Stimulated activated effector memory CD8-positive, alpha-beta T cell treated with anti-CD3 and anti-CD28 coated beads, Interleukin-12 subunit alpha, Interleukin-12 subunit beta, amount 100 ng/mL, for 72 hours (primary cell): ENCODE measurements around the gene GAK.
A peak's percentile ranks its signal among the peaks of the same experiment; 100 is the strongest.
"Not testable (repeated sequence)": the region's sequence is repeated elsewhere in the genome, so short reads cannot be mapped to it uniquely, and the experiment has no call there.

Experiments
- ATAC-seq: fragments of 150-1000 bp; cut with Tn5 transposase; 2 replicates; pipeline ENCODE4 v1.10.0; 2021
- DNase-seq, 2 donors: peaks; one replicate each; pipeline ENCODE4 v3.0.0; 2021 to 2022; ENCODE audit warnings: low spot score in 2 of 2
- H3K27ac Mint-ChIP-seq: one replicate; pipeline ENCODE4 v1.8.0; 2022; ENCODE audit warnings: mild to moderate bottlenecking, mixed read lengths
- H3K36me3 Mint-ChIP-seq: one replicate; pipeline ENCODE4 v1.8.0; 2022; ENCODE audit warnings: mild to moderate bottlenecking, mixed read lengths
- H3K4me1 Mint-ChIP-seq: one replicate; pipeline ENCODE4 v1.8.0; 2022; ENCODE audit warnings: mixed read lengths
- H3K4me3 Mint-ChIP-seq: one replicate; pipeline ENCODE4 v1.8.0; 2022; ENCODE audit warnings: mild to moderate bottlenecking, mixed read lengths
- H3K9me3 Mint-ChIP-seq: one replicate; pipeline ENCODE4 v1.8.0; 2022; ENCODE audit warnings: mixed read lengths

Gene GAK

GRCh38 chr4:931960-932712 lies at the start of gene GAK, which contains the start of gene TMEM175:
GAK (minus strand) TSS chr4:932316; CDS start chr4:932187, 129 bp downstream.
TMEM175 (plus strand) TSS chr4:932460; CDS start chr4:947740, 15,280 bp downstream.
- no peaks in the 10 kb centered on the region for H3K9me3 Mint-ChIP-seq
- H3K4me1 Mint-ChIP-seq = peaks cover 54% of the 10 kb centered on the region
- peak; percentile 97 for ATAC-seq
- peak within 1 kb of the TSS; percentile 96 for H3K27ac Mint-ChIP-seq
- peak within 1 kb of the TSS; percentile 94 for H3K4me3 Mint-ChIP-seq
- H3K36me3 Mint-ChIP-seq = peaks cover 36% of the 10 kb centered on the region
- peak; percentile 98 to 99 for DNase-seq

DNA sequence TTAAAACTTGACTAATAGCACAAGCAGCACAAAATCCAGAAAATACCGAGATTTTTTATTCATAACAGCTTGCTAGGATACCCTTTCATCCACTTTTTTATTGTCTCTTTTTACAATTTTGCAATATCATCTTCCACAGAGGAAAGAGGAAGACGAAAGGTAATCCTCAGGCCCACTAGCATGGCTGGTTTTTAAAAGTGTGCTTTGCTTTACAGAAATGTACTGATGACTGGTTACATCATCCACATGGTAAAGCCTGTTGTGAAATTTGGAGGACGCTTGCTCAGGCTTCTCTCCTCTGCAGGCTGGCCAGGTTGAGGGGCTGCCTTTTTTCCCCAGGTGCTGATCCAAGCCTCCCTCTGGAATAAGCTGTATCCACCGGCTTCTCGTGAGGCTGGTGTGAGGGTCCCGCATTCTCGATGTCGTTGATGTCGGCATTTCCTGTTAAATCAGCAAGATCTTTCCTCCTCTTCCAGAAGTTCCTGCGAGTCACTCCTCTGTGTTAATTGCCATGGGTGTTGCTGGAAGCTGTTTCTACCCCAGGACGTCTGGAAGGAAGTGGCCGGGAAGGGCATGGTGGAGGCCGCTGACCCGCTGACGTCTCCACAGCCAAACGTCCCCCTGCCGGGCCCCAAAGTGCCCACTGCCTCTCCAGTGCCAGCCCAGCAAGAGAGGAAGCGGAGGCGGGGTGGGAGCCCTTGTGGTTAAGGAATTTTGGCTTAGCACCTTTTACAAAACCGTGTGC lies 47.0 kb upstream of the GAK start:
- no peak for ATAC-seq
- Mint-ChIP-seq H3K36me3 (no peaks in the 10 kb centered on the region), H3K4me3 (no peak overlapping the region)

DNA sequence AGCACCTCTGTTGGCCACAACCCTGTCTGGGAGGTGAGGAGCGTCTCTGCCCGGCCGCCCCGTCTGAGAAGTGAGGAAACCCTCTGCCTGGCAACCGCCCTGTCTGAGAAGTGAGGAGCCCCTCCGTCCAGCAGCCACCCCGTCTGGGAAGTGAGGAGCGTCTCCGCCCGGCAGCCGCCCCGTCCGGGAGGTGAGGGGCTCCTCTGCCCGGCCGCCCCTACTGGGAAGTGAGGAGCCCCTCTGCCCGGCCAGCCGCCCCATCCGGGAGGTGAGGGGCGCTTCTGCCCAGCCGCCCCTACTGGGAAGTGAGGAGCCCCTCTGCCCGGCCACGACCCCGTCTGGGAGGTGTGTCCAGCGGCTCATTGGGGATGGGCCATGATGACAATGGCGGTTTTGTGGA lies 43.9 kb upstream of the GAK start:
- not testable (repeated sequence) for H3K36me3 Mint-ChIP-seq, H3K4me1 Mint-ChIP-seq, H3K9me3 Mint-ChIP-seq, DNase-seq, H3K27ac Mint-ChIP-seq, H3K4me3 Mint-ChIP-seq, ATAC-seq

More for the DNA sequence above, 47.0 kb upstream of the GAK start:
- H3K27ac Mint-ChIP-seq = no peak overlapping the region
- H3K9me3 Mint-ChIP-seq = no peaks in the 10 kb centered on the region
- H3K4me1 Mint-ChIP-seq = no peaks in the 10 kb centered on the region
- DNase-seq = no peak

GRCh38 chr4:974668-975067 lies 42.6 kb upstream of the GAK start:
- ATAC-seq = no peak
- Mint-ChIP-seq H3K36me3 (no peaks in the 10 kb centered on the region), H3K27ac (no peak overlapping the region), H3K4me3 (no peak overlapping the region), H3K4me1 (peaks cover 20% of the 10 kb centered on the region), H3K9me3 (no peaks in the 10 kb centered on the region)
- no peak for DNase-seq

DNA sequence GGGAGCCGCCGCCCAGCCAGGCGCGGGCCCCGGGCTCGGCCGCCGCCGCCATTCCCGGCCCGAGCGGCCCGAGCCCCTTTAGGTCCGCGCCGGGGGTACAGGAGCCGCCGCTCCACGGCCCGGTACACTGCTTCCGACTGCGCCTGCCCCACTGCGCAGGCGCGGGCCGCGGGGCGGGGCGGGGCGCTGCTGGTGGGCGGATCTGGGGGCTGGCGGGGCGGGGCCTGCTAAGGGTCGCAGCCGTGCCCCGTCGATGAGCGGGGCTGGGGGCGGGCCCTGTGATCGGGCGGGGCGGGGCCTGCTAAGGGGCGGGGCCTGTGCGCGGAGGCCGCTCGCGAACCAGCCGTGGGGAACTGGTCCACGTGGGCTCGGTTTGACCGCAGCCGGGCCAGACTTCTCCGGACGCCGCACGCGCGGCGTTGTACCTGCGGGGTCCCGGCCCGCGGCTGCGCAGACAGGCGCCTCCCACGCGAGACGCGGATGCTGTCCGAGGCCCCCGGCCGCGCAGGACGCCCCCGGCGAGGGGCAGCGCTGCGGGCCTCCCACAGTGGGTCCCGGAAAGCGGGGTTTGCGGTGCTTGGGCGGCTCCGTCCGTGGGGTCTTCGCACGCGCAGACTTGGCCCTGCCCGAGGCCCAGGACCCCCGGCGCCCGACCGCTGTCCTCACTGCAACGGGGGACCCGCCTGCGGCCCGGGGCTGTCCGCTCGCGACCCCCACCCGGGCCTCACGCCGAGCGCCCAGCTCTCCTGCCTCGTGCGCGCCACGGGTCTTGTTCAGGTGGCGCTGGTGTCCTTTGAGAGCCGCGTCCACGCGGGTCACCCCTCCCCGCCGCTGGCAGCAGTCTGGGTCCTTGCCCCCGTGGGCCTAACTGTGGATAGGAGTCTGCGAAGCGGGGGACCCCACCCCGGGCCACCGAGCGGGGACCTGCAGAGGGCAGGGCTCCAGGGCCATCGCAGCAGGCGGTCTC lies 41.6 kb upstream of the GAK start, which contains the start of gene DGKQ:
Gene DGKQ, minus strand, starts transcription at position 139 of the 967 bp plus-strand sequence. Its CDS starts 87 bp downstream, at position 52.
- DNase-seq (peak; percentile 86 to 87), ATAC-seq (peak; percentile 82)
- H3K4me1 Mint-ChIP-seq = peaks cover 20% of the 10 kb centered on the region
- no peaks in the 10 kb centered on the region for H3K9me3 Mint-ChIP-seq
- no peak within 1 kb of the TSS for H3K27ac Mint-ChIP-seq
- H3K4me3 Mint-ChIP-seq = peak within 1 kb of the TSS; percentile 52
- no peaks in the 10 kb centered on the region for H3K36me3 Mint-ChIP-seq

GRCh38 chr4:972651-973424 lies 40.7 kb upstream of the GAK start:
- Mint-ChIP-seq H3K4me1 (peaks cover 20% of the 10 kb centered on the region), H3K9me3 (no peaks in the 10 kb centered on the region), H3K36me3 (no peaks in the 10 kb centered on the region), H3K27ac (no peak overlapping the region), H3K4me3 (peak overlapping the region; percentile 52)
- ATAC-seq (peak; percentile 59), DNase-seq (peak; percentile 36 to 77)

DNA sequence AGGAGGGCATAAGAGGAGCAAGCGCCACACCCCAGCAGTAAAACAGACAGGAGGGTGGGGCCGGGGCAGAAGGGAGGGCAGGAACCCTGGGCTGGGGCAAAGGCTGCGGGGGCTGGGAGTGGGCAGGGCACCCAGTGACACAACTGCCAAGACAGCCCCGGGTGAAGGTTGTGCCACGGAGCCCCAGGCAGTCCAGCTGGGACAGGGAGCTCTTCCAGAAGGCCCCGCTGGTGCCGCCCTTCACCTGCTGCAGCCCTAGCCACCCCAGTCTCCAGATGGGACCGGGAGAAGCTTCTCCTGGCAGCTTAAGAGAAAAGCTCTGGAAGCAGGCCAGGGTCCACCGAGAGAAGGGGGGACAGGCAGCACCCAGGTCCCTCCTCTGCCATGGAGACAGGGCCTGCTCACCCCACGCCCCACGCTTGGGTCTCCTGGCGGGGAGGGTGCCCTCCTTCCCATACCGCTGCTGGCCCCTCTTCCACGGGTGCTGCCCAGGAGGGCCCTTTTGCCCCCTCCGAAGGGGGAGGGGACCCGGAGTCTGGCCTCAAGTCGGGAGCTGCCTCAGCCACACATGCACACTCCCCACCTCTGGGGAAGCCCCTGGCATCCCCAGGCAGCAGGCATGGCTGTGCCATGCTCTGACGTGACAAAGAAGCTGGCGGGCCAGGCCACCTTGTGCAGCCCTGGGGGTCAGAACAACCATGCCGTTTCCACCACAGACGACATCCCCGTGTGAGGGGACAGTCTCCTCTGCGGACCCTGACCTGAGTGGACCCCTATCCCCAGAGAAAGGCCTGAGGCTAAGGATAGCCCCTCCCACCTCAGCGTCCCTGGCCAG lies 39.8 kb upstream of the GAK start:
- H3K27ac Mint-ChIP-seq = no peak overlapping the region
- H3K4me3 Mint-ChIP-seq = peak overlapping the region; percentile 52
- H3K36me3 Mint-ChIP-seq = no peaks in the 10 kb centered on the region
- peaks cover 20% of the 10 kb centered on the region for H3K4me1 Mint-ChIP-seq
- no peak for DNase-seq
- ATAC-seq = no peak
- no peaks in the 10 kb centered on the region for H3K9me3 Mint-ChIP-seq

- Mint-ChIP-seq H3K36me3 (no peaks in the 10 kb centered on the region), H3K4me1 (peaks cover 20% of the 10 kb centered on the region), H3K27ac (no peak overlapping the region), H3K4me3 (peak overlapping the region; percentile 52), H3K9me3 (no peaks in the 10 kb centered on the region)
- DNase-seq = no peak
- ATAC-seq = no peak
Measured at GRCh38 chr4:970854-971520, 38.9 kb upstream of the GAK start.

- Mint-ChIP-seq H3K4me3 (peak overlapping the region; percentile 52), H3K36me3 (no peaks in the 10 kb centered on the region), H3K9me3 (no peaks in the 10 kb centered on the region), H3K27ac (no peak overlapping the region), H3K4me1 (peaks cover 20% of the 10 kb centered on the region)
- peak; percentile 60 for ATAC-seq
- DNase-seq = no peak
Measured at GRCh38 chr4:970046-970745, 38.1 kb upstream of the GAK start.

GRCh38 chr4:968621-969394 lies 36.7 kb upstream of the GAK start:
- ATAC-seq (no peak), DNase-seq (no peak)
- no peaks in the 10 kb centered on the region for H3K36me3 Mint-ChIP-seq

GRCh38 chr4:968221-968620 lies 36.1 kb upstream of the GAK start:
- no peaks in the 10 kb centered on the region for H3K36me3 Mint-ChIP-seq
- ATAC-seq (no peak), DNase-seq (no peak)
- H3K27ac Mint-ChIP-seq = no peak overlapping the region
- no peak overlapping the region for H3K4me3 Mint-ChIP-seq
- peaks cover 20% of the 10 kb centered on the region for H3K4me1 Mint-ChIP-seq
- no peaks in the 10 kb centered on the region for H3K9me3 Mint-ChIP-seq

More at GRCh38 chr4:968621-969394, 36.7 kb upstream of the GAK start:
- no peak overlapping the region for H3K4me3 Mint-ChIP-seq
- H3K9me3 Mint-ChIP-seq = no peaks in the 10 kb centered on the region
- H3K4me1 Mint-ChIP-seq = peaks cover 20% of the 10 kb centered on the region
- no peak overlapping the region for H3K27ac Mint-ChIP-seq
